ENCODE results near the gene MEGF10.

GRCh38 chr5:127340606-127341005, 50.0 kb downstream of the MEGF10 start:
- TF ChIP-seq CTCF (conservative IDR thresholded peaks at IDR 0.05; ENCODE audit: low read length) (no peak), EZH2phosphoT487 (IDR thresholded peaks at IDR 0.05; ENCODE audit: borderline replicate concordance, low read depth, low read length) (no peak)

Data from OCI-LY7 (cell line).